NCI-H2196 treated with DMSO at 0.1 percent for 48 hours (cell line): ENCODE data around the gene DYNLT2B.
A peak's percentile ranks its signal among the peaks of the same experiment; 100 is the strongest.
"Not testable (repeated sequence)": the region's sequence is repeated elsewhere in the genome, so short reads cannot be mapped to it uniquely, and the experiment has no call there.

Experiments
- DNase-seq: peaks from one replicate; lab custom pipeline; 2025; ENCODE audit not compliant: unreplicated experiment; lab: John Stamatoyannopoulos, UW

Gene DYNLT2B

DNA sequence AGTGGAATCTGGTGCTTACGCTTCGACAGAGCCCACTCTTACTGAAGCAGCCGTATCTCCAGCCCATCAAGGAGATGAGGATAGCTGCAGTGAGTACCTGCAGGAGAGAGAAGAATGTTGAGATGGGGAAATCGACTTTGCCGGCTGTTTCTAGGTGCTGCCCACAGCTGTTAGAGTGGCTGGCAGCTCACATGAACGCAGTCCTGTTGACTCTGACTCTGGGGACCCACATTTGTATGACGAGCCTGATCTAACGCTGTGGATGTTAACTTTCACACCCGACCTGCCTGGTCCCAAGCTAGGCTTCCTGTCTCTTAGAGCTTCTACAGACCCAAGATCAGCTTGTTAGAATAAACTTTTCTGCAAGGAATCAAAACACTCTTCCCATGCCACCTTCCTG, 8.9 kb upstream of the DYNLT2B start:
- no peak for DNase-seq

DNA sequence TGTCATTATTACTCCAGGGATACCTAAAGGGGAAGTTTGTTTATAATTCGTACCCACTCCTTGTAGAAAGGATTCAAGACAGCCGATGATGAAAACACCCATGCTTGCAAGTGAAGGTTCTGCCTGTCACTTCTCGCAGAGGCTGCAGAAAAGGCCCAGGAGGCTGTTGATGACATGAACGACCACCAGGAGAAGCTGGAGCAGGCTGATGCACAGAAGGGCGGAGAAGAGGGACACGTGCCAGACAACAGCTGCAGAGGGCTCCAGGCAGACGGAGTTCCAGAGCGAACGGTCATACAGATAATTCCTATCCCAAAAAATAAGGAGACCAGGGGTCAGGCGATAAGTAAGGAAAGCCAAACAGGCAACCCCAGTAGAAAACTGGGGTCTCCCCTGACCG, 5.7 kb upstream of the DYNLT2B start:
- DNase-seq = no peak

DNA sequence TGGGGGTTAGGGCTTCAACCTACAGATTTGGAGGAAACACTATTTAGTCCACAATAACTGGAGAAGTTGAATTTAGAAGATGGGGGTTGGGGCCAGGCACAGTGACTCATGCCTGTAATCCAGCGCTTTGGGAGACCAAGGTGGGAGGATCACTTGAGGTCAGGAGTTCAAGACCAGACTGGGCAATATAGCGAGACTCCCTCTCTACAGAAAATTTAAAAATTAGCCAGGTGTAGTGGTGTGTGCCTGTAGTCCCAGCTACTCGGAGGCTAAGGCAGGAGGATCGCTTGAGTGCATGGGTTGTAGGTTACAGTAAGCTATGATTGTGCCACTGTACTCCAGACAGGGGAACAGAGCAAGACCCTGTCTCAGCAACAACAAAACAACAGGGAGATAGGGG, 5.0 kb upstream of the DYNLT2B start:
- no peak for DNase-seq

DNA sequence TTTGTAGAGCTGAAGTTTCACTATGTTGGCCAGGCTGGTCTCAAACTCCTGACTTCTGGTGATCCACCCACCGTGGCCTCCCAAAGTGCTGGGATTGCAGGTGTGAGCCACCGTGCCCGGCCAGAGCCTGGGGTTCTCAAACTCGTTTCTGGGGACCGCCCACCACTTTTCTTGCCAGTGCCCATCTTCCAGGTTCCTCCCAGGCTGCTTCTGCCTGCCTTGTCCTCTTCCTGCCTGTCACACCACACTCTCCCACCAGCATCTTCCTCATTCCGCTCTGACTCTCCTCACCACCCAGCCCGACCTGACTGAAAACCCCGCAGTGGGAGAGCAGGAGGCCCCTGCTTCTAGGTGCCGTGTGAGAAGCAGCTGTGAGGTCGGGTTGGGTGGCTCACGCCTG, 3.1 kb upstream of the DYNLT2B start:
- no peak for DNase-seq

DNA sequence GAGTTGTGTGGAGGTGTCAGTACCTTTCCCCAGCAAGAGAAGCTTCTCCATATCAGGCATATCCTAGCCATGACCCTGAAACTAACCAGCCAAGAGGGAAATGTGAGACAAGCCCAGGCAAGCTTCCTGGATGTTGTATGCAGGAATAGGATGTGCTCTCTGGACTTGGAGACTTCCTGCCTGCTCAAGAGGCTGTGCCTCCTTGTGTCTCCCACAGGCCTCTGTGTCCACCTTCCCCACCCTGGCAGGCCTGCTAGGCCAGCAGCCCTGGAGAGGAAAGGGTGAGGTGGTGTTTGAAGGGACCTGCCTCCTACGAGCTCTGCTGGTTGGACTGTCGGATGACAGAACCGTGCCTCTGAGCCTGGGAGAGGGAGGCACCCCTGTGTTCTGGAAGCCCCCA, 2.1 kb upstream of the DYNLT2B start:
- peak; percentile 35 for DNase-seq

DNA sequence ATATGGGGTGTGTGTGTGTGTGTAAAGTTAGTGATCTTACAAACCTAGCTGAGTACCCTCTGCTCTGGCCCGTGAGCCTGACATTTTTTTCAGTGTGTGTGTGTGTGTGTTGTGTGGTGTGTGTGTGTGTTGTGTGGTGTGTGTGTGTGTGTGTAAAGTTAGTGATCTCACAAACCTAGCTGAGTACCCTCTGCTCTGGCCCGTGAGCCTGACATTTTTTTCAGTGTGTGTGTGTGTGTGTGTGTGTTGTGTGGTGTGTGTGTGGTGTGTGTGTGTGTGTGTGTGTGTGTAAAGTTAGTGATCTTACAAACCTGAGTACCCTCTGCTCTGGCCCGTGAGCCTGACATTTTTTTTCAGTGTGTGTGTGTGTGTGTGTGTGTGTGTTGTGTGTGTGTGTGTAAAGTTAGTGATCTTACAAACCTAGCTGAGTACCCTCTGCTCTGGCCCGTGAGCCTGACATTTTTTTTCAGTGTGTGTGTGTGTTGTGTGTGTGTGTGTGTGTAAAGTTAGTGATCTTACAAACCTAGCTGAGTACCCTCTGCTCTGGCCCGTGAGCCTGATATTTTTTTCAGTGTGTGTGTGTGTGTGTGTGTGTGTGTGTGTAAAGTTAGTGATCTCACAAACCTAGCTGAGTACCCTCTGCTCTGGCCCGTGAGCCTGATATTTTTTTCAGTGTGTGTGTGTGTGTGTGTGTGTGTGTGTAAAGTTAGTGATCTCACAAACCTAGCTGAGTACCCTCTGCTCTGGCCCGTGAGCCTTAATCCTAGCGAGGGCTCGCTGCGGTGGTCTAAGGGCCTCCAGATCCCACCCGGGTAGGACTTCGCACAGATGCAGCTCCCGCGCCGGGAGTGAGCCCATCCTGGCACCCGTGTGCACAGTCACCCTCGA, 997 bp downstream of the DYNLT2B start:
- DNase-seq = not testable (repeated sequence)

DNA sequence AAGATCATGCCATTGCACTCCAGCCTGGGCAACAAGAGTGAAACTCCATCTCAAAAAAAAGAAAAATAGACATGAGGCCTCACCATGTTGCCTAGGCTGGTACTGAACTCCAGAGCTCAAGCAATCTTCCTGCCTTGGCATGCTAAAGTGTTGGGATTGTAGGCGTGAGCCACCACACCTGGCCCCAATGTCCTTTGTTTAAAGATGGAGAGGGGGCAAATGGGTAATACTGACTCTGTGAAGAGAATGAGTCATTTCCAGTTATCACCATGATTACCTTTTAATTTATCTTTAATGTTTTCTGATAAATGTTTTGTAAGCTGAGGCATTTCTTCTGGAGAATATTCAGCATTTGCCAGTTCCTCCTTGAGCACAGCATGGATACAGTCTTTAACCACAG, 2.2 kb downstream of the DYNLT2B start:
- no peak for DNase-seq

DNA sequence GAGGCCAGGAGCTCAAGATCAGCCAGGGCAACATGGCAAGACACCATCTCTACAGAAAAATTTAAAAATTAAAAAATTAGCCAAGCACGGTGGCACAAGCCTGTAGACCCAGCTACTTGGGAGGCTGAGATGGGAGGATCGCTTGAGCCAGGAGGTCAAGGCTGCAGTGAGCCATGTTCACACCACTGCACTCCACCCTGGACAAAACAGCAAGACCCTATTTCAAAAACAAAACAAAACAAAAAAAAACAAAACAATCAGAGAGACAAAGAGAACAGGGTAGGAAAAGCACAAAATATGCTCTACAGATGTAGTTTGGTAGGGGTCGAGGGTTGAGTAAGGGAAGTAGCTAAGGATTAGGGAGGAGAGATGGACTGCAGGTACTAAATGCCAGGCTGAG, 3.4 kb downstream of the DYNLT2B start:
- DNase-seq = no peak

DNA sequence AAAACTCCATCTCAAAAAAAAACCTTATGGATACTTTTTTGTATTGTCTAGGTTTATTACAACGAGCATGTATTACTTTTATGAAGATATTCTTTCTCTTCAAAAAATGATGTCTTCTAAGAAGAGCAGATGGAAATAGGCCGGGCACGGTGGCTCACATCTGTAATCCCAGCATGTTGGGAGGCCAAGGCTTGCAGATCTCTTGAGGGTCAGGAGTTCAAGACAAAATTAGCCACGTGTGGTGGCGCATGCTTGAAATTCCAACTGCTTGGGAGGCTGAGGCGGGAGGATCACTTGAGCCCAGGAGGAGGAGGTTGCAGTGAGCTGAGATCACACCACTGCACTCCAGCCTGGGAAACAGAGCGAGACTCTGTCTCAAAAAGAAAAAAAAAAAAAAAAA, 4.0 kb downstream of the DYNLT2B start:
- DNase-seq = not testable (repeated sequence)

DNA sequence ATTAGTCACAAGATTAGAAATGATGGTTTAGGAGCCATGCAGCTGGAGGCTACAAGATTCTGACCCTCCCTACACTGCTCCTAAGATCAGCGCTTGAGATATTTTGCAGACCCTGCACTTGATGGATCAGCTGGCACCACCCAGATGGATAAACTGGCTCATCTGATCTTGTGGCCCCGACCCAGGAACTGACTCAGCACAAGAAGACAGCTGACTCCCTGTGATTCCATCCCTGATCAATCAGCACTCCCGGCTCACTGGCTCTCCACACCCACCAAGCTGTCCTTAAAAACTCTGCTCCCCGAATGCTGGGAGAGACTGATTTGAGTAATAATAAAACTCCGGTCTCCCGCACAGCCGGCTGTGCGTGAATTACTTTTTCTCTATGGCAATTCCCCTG, 15.1 kb downstream of the DYNLT2B start:
- not testable (repeated sequence) for DNase-seq

DNA sequence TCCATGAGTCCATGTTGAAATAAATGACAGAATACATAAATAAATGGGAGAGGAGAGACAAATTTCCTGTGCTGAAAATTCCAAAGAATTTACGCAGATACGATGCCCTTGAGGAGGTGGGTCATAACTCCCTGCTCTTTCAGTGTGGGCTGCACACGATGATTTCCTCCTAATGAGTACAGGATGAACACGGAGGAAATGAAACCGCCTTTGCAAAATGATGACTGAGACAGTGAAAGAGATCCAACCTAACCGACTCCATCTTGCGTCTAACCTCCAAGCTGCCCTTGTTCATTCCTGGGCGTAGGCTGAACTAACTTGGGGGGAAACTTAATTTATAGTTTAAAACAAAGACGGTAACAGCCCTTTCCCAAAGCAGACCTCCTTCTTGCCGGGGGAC, 15.5 kb downstream of the DYNLT2B start:
- not testable (repeated sequence) for DNase-seq

DNA sequence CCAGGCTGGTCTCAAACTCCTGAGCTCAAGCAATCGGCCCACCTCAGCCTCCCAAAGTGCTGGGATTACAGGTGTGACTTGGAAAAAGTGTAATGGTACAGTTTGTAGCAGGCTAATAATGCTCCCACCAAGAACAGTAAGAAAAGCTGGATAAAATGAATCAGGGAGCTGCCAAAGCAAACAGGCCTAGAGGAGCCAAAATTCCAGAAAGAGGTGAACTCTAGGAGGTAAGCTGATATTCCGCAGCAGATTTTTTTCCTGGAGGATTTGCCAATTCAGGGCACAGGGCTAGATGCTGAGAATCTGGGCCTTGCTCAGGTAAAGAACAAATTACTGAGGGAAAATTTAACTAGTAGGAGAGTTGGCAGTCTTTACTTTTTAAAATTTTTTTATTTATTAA, 19.5 kb downstream of the DYNLT2B start:
- no peak for DNase-seq

DNA sequence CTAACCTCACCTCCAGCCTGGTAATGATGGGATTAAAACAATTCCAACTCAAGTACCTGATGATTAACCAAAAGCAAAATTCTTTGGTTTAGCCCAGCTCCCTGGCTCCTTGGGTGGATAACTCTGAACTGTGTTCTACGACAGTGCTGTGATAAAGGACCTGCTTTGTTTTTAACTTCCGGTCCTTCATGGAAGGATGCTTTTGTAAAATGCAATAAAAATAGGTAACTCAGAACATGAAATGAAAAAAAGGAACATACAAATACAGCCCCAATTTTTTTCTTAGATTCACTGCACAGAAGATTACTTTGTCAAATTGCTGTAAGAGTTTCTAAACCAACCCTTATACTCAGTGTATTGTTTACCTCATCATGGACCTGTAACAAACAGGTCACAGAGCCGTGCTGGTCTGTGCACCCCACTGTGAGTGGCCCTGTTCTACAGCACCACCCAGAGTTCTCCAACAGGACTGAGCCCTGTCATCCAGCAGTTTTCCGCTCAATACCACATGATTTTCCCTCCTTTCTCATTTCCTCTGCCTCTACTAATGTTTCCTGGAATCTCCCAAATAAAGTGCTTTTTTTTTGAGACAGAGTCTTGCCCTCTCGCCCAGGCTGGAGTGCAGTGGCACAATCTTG, 25.6 kb downstream of the DYNLT2B start:
- DNase-seq = no peak

DNA sequence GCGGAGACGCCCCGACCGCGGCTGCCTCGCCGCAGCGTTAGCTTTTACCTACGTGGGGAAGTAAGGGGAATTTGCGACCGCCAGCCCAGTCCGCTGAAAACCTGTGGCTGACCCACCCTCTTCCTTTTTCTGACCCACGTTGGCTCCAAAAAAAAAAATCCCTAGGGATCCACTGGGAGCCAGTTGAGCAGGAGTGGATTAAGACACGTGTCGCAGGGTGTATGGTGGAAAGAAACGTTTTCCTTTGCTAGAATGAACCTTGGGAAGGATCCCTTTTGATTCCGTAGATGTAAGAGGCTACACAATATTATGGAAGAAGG, 29.9 kb downstream of the DYNLT2B start:
- no peak for DNase-seq

DNA sequence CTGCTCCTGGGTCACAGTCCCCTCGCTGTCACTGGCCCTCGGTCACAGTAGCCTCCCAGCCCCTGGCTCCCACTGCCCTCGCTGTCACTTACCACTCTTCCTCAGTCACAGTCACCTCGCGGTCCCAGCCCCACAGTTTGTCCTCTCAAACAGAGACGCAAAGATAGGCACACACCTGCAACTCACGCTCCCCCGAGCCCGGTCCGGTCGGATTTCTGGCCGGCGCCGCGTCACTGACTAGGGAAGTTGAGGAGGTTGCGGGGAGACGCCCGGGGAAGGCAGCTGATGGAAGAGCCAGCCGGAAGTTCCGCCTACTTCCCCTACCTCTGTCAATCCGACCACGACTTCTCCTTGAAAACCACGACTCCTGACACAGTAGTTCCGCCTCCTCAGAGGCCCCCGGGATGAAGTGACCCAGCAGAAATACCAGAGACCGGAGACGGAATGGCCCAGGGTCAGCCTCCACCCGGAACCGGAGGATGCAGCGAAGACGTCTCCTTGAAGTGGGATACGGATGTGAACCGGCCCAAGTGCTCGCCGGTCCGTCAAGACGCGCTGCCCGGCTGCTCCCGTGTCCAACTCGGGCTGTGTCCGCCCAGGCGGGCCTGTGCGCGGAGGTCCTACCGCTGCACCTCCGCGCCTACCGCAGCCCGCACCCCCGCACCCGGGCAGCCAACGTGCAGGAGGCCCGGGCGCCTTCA, 30.4 kb downstream of the DYNLT2B start, which contains the start of gene PCYT1A:
PCYT1A (minus strand) TSS at position 287 of the 701 bp plus-strand sequence. CDS start 17,195 bp downstream, outside the sequence.
- DNase-seq = peak; percentile 99

DNA sequence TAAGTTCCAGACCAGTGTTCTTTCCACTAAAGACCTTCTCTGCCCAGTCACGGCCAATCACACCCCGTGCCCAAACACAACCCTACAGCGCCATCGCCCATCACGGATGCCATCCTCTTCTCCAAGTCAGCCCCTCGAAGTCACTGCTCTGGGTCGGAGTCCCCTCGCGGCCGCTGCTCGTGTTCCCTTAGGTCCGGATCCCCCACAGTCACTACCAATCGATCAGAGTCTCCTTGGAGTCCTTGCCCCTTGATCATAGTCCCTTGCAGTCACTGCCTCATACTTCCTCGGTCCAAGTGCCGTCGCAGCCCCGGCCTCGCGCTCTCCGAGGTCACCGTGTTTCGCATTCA, 31.0 kb downstream of the DYNLT2B start:
- no peak for DNase-seq

DNA sequence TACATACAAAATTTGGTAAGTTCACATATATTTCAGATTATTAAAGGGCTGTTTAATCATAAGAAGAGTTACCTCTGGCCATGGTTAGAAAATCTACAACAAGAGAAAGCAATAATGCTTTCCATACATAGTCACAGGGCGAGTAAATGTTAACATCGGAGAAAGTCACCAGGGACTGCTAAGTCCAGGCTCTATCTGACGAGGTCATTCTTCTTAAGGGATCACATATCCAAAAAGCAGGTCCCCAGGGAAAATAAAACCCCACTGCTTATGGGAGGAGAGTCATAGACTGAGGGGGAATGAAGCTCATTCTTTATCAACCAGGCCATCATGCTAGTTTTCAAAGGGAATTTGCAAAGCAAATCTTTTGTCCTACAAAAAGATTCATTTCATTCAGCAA, 33.6 kb downstream of the DYNLT2B start:
- no peak for DNase-seq

DNA sequence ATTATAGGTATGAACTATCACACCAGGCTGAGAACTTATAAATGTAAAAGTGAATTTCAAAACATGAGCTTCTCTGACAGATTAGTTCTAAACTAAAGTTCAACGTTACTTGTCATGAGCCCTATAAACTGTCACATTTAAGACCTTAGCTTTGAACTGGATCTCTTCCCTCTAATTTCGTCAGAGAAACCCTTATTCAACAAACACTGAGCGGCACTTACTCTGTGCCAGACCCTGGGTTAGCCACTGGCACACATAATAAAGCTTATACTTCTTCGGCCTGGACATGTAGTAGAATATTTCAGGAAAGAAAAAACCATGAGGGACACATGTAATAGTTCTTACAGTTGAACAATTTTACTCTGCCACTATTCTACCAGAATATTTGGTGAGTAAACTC, 36.1 kb downstream of the DYNLT2B start:
- DNase-seq = no peak

DNA sequence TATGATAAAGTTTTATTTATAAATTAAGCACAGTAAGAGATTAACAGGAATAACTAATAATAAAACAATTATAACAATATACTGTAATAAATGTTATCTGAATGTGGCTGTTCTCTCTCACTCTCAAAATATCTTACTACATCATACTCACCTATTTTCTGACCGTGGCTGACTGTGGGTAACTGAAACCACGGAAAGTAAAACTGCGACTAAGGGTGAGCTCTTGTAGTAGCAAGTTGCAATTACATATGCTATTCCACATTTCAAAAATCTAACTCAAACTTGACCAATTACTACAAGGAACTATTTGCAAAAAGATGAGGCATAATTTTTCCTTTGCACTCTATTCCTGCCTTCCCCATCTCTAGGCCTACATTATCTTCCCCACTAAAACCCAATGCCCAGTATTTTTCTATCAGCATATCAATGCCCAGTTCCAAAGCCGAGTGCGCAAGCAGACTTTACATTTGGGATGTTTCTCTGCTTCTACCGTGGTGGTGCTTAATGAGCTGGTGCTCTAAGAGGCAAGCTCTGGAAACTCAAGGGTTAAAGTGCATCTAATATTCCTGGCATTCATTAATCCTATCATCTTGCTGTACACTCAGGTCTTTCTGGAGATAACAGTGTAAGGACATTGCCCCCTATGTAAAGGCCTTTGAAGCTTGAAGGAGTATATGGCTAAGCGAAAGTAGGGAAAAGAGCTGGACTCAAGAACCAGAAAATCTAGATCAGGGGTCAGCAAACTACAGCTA, 37.2 kb downstream of the DYNLT2B start:
- DNase-seq = no peak

DNA sequence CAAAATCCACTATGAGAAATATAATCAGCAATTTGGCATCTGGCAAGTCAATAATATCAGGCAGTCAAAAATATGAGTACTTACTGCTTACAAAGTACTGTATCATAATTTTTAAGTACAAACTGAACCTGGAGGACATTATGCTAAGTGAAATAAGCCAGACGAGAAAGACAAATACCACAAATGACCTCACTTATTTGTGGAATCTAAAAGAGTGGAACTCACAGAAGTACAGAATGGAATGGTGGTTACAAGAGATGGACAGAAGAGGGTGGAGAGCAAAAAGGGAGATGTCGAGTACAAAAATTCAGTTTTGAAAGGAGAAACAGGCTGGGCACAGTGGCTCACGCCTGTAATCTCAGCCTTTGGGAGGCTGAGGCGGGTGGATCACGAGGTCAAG, 42.9 kb downstream of the DYNLT2B start:
- no peak for DNase-seq

DNA sequence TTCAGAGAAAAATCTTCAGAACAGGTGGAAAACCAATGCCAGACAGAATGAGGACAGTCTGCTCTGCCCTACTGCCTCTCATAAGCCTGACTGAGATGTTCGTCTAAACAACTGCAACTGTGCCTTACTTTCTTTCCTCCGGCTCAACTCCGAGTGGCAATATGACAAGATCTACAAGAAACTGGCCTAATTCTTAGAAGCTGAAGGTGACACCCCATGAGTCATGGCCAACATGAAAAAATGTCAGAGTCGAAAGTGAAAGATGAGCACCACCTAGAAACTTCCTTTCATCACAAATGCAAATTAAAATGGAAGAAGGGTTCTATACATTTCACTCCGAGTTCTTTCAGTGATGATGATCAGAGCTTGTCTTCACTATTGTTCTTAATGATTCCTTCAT, 43.5 kb downstream of the DYNLT2B start:
- DNase-seq = no peak
